ENCODE measurements around the gene TCTN2. TPM values are rescaled to one million over a fixed set of nuclear protein-coding genes. Genes with fewer than 3 reads are reported as not detected.

The TCTN2 gene
- total RNA-seq = 10 to 100 TPM; 21.3 to 34.5 (median 27.1) TPM

DNA sequence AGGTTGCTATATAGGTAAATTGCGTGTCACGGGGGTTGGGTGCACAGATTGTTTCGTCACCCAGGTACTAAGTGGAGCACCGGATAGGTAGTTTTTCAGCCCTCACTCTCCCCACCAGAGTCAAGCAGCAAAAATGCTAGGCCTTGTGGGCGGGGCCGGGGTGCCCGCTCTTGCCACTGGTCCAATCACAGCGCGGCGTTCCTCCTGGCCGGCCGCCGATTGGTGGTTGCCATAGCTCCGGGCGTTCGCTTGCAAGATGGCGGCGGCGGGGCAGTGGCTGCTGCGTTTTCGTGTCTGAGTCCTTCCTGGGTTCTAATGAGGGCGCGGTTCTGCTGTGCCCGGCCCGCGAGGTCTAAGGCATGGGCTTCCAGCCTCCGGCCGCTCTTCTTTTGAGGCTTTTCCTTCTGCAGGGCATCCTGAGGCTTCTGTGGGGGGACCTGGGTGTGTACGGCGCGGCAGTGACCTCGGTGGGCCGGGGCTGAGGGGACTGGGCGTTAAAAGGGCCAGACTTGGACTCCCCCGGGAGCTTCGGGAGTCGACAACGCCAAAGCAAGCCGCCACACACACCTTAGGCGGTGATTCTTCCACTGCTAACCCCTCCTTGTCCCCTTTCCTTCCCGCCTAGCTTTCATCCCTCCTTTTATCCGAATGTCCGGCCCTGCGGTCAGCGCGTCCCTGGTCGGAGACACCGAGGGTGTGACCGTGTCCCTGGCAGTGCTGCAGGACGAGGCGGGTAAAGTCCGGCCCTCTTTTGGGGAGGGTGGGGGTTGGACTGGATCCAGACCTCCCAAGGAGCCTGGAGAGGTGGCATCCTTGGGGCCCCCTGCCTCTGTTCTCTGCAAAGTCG, at the start of gene TCTN2:
Gene TCTN2 (plus strand): TSS at position 232 of the 847 bp plus-strand sequence. CDS start 128 bp downstream, at position 360.
- Histone ChIP-seq H3K27ac (peak within 1 kb of the TSS in 2 of 3 donors; percentile 10 to 14), H3K9me3 (no peaks in the 10 kb centered on the region), H3K27me3 (no peaks in the 10 kb centered on the region), H3K4me3 (replicated peaks in 1 of 3) (peak within 1 kb of the TSS; percentile 38 to 83 (median 41)), H3K4me1 (peaks cover 8 to 11% of the 10 kb centered on the region in 2 donors), H3K36me3 (peaks cover 12 to 15% of the 10 kb centered on the region in 2 donors)
- peak; percentile 96 to 97 for DNase-seq
- TF ChIP-seq, protein P1, sequence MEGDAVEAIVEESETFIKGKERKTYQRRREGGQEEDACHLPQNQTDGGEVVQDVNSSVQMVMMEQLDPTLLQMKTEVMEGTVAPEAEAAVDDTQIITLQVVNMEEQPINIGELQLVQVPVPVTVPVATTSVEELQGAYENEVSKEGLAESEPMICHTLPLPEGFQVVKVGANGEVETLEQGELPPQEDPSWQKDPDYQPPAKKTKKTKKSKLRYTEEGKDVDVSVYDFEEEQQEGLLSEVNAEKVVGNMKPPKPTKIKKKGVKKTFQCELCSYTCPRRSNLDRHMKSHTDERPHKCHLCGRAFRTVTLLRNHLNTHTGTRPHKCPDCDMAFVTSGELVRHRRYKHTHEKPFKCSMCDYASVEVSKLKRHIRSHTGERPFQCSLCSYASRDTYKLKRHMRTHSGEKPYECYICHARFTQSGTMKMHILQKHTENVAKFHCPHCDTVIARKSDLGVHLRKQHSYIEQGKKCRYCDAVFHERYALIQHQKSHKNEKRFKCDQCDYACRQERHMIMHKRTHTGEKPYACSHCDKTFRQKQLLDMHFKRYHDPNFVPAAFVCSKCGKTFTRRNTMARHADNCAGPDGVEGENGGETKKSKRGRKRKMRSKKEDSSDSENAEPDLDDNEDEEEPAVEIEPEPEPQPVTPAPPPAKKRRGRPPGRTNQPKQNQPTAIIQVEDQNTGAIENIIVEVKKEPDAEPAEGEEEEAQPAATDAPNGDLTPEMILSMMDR (IDR thresholded peaks at IDR 0.05) = no peak
- peak in 1 of 2 donors; percentile 69 for TF ChIP-seq POLR2A (IDR thresholded peaks at IDR 0.05)
- WGBS, 2 donors = 1 to 3% methylated on average over 19 to 53 of the region's 53 CpGs
- intact Hi-C loops (cut with DNase I) = no loop called here

GRCh38 chr12:123621619-123622530, 49.0 kb upstream of the TCTN2 start:
- Histone ChIP-seq H3K27me3 (no peaks in the 10 kb centered on the region), H3K9me3 (no peaks in the 10 kb centered on the region), H3K36me3 (peaks cover 64 to 81% of the 10 kb centered on the region in 2 donors), H3K4me3 (replicated peaks in 1 of 3) (no peak overlapping the region), H3K4me1 (no peaks in the 10 kb centered on the region), H3K27ac (no peak overlapping the region)
- no peak for DNase-seq
- WGBS, 2 donors = 88 to 89% methylated on average over 14 to 15 of the region's 15 CpGs
- intact Hi-C loops (cut with DNase I) = no loop called here
- no peak for TF ChIP-seq POLR2A (IDR thresholded peaks at IDR 0.05)
- TF ChIP-seq, protein P1 (IDR thresholded peaks at IDR 0.05) = no peak

- intact Hi-C loops (cut with DNase I) = no loop called here
- no peaks in the 10 kb centered on the region for H3K9me3 ChIP-seq
- peak within 1 kb of the TSS; percentile 42 to 62 (median 53) for H3K27ac ChIP-seq
- TF ChIP-seq POLR2A (IDR thresholded peaks at IDR 0.05) = peak in 1 of 2 donors; percentile 78
- TF ChIP-seq, protein P1 (IDR thresholded peaks at IDR 0.05) = no peak
- peak within 1 kb of the TSS; percentile 54 to 75 (median 62) for H3K4me3 ChIP-seq (replicated peaks in 1 of 3)
- peaks cover 0 to 9% of the 10 kb centered on the region in 2 donors for H3K4me1 ChIP-seq
- DNase-seq = peak; percentile 96 to 97
- H3K36me3 ChIP-seq = peaks cover 23 to 32% of the 10 kb centered on the region in 2 donors
- WGBS, 2 donors = 0 to 2% methylated on average over 19 to 39 of the region's 52 CpGs
- no peaks in the 10 kb centered on the region for H3K27me3 ChIP-seq
Observed at GRCh38 chr12:123633379-123634141, 37.4 kb upstream of the TCTN2 start, which contains the start of the genes EIF2B1 and GTF2H3. EIF2B1 (minus strand) TSS chr12:123633686; CDS start chr12:123633557, 129 bp downstream. GTF2H3 (plus strand) TSS chr12:123633829; CDS start chr12:123633860, 31 bp downstream.

GRCh38 chr12:123634142-123634561, 36.8 kb upstream of the TCTN2 start:
- WGBS, 2 donors = 16 to 19% methylated on average over 19 of the region's 19 CpGs
- no peaks in the 10 kb centered on the region for H3K27me3 ChIP-seq
- DNase-seq = peak in 1 of 2 donors; percentile 6
- peaks cover 0 to 9% of the 10 kb centered on the region in 2 donors for H3K4me1 ChIP-seq
- TF ChIP-seq POLR2A (IDR thresholded peaks at IDR 0.05) = no peak
- TF ChIP-seq, protein P1 (IDR thresholded peaks at IDR 0.05) = no peak
- intact Hi-C loops (cut with DNase I) = no loop called here
- peaks cover 17 to 26% of the 10 kb centered on the region in 2 donors for H3K36me3 ChIP-seq
- peak overlapping the region; percentile 54 to 75 (median 62) for H3K4me3 ChIP-seq (replicated peaks in 1 of 3)
- peak overlapping the region; percentile 42 to 62 (median 53) for H3K27ac ChIP-seq
- H3K9me3 ChIP-seq = no peaks in the 10 kb centered on the region

Data from thyroid gland (tissue), 4 donors.